ENCODE measurements around the gene TMEM167A. TPM values are rescaled to one million over a fixed set of nuclear protein-coding genes. Genes with fewer than 3 reads are reported as not detected.

TMEM167A gene
- polyA plus RNA-seq, 10 donors, result 60.9 to 91.5 (median 77.5) TPM

Other genes with a start within 250 kb of the TMEM167A start
- gene XRCC4, start 153 bp upstream of the TMEM167A start, polyA plus RNA-seq (ENCODE audit: insufficient read length in 10 of 10), result 1 to 10 TPM; 5.0 to 8.0 (median 6.1) TPM